GM12874 (cell line): ENCODE data around the gene LRPPRC.

Source experiments
- TF ChIP-seq, protein P1 (sequence below): IDR thresholded peaks from 2 replicates; pipeline ENCODE4 v1.5.1; 2011; ENCODE audit warnings: low read depth, mild to moderate bottlenecking, control low read depth, low read length, moderate library complexity; ENCODE audit not compliant: insufficient read depth

Gene LRPPRC

DNA sequence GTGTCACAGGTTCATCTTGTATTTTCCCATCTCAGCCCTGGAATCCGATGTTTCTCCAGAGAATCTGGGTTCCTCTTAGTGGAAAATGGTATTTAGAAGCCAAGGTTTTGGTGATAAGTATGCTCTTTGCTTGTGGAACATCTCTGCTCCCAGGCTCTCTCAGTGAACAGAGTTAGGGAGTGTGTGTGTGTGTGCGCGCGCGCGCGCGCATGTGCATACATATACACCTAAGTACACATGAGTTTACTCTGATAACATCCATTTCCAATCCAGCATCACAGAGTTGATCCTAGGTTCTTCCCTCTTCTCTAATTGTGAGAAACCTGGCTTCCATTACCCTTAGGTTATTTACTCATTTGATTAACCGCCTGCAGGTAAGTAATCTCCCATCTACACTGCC lies 115.3 kb downstream of the LRPPRC start:
- TF ChIP-seq, protein P1, sequence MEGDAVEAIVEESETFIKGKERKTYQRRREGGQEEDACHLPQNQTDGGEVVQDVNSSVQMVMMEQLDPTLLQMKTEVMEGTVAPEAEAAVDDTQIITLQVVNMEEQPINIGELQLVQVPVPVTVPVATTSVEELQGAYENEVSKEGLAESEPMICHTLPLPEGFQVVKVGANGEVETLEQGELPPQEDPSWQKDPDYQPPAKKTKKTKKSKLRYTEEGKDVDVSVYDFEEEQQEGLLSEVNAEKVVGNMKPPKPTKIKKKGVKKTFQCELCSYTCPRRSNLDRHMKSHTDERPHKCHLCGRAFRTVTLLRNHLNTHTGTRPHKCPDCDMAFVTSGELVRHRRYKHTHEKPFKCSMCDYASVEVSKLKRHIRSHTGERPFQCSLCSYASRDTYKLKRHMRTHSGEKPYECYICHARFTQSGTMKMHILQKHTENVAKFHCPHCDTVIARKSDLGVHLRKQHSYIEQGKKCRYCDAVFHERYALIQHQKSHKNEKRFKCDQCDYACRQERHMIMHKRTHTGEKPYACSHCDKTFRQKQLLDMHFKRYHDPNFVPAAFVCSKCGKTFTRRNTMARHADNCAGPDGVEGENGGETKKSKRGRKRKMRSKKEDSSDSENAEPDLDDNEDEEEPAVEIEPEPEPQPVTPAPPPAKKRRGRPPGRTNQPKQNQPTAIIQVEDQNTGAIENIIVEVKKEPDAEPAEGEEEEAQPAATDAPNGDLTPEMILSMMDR: no peak

DNA sequence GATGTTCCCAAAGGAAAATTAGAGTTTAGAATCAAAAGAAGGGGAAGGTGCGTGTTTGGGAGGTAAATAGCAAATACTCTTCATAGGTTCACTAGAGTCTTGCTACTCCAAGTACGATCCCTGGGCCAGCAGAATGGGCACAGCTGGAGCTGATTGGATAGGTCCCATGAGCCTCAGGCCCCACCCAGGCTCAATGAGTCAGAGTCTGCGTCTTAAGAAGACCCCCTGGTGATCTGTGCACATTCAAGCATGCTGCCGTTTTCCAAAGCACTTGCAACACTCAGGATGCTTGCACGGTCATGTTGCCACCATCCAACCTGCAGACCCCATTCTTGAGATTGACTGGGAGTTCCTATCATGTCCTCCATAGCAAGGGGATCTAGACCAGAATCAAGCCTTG lies 116.5 kb downstream of the LRPPRC start:
- TF ChIP-seq, protein P1: no peak

DNA sequence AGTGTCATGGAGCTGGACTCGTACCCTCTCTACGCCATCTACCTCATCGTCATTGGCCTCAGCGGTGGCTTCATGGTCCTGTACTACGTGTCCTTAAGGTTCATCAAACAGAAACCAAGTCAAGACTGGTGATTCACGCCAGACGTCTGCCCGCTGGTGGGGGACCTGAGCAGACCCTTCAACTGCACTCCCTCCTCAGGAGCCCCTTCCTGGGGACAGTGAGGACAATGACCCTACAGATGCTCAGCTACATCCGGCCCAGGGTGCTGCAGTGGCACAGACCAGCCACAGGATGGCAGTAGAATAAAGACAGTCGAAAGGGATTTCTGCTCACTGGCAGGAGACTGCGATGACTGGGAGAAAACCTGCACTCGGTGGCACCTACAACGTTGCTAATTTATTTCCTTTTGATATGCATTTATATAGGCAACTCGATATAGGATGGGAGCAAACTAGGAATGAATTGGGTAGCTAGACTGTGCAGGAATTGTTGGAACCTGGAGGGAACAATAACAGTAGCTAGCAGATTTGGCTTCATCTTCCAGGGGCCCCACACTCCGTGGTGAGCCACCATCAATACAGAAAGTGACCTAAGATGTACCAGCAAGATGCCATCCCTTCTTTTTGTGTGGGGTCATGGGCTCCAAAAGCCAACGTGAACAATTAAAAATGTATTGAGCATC lies 117.9 kb downstream of the LRPPRC start:
- TF ChIP-seq, protein P1: peak; percentile 97

DNA sequence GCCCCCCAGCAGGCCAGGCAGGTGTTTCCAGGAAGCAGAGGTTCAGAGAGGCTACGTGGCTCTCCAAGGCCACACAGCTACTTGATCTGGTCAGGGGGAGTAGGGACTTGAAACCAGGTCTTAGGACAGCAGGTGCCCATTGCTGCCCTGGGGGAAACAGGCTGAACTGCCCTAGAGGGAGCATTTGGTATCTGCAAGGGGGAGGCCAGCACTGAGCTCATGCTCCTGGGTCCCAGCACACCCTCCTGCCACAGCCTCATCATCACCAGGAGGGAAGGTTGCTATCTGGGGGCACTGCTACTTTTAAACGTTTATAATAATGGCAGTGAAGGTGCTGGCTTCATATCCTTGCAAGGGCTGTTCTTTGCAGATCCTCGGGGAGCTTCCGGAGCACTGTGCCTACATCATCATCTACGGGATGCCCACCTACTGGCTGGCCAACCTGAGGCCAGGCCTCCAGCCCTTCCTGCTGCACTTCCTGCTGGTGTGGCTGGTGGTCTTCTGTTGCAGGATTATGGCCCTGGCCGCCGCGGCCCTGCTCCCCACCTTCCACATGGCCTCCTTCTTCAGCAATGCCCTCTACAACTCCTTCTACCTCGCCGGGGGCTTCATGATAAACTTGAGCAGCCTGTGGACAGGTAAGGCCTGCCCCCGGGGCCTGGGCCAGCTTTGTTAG lies 120.9 kb downstream of the LRPPRC start:
- TF ChIP-seq, protein P1: no peak

DNA sequence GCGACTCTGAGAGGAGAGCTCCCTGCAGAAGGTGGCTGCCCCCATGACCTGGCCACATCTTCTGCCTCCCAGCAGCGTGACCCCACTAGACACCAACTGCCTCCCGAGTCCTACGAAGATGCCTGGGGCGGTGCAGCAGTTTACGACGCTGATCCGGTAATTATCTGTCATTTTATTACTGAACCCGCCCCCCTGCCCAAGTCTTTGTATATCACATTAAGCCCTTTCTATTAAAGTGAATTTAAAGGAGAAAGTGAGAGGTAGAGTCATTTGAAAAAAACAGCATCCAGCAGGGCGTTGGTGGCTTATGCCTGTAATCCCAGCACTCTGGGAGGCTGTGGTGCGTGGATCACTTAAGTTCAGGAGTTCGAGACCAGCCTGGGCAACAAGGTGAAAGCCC lies 123.6 kb downstream of the LRPPRC start:
- TF ChIP-seq, protein P1: no peak

DNA sequence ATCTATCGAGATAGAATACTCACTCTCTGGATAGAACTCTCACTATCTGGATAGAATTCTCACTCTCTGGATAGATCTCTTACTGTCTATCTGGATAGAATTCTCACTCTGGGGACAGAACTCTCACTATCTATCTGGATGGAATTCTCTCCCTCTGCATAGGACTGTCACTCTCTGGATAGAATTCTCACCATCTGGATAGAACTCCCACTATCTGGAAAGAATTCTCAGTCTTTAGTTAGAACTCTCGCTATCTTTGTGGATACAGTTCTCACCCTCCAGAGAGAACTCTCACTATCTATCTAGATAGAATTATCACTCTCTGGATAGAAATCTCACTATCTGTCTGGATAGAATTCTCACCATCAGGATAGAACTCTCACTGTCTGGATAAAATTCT lies 140.5 kb downstream of the LRPPRC start:
- TF ChIP-seq, protein P1: no peak

DNA sequence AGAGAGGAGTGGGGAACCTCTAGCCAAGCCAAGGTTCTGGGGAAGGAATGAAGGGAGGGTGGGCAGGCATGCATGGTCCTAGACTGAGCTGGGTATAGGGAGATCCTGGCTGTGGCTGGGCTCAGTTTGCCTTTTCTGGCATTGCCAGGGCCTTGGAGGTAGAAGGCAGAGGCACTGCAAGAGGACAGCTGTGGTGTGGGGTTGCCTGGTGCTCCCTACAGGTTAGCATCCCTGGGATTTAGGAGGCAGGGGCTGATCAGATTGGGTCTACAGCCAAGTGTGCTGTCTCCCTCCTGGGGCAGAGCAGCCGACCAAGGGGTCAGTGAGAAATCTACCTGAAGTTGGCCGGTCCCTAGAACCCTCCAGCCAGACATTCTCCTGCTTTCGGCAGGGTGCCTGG lies 141.1 kb downstream of the LRPPRC start:
- TF ChIP-seq, protein P1: no peak
